Neutrophil (primary cell): ENCODE measurements around the gene PLXNB2.

Experiments
- H3K27ac ChIP-seq: fragments of 200-600 bp; sonication (generic); 2 replicates; pipeline ENCODE4 v1.5.1; 2016; ENCODE audit warnings: mild to moderate bottlenecking, moderate library complexity
- H3K27me3 ChIP-seq: fragments of 200-600 bp; sonication (generic); 2 replicates; pipeline ENCODE4 v1.6.0; 2016; ENCODE audit warnings: mild to moderate bottlenecking
- H3K36me3 ChIP-seq: fragments of 200-600 bp; sonication (generic); 2 replicates; pipeline ENCODE4 v1.5.1; 2017
- H3K4me1 ChIP-seq, 2 experiments: fragments of 200-600 bp in 1 of 2; sonication (generic) in 1 of 2; 1 replicate in 1 of 2; 2 replicates in 1 of 2; pipeline versions ENCODE4 v1.5.1 to v1.6.1; 2013 to 2016; ENCODE audit warnings: low read depth in 1 of 2, low read length in 1 of 2, mild to moderate bottlenecking in 1 of 2, moderate library complexity in 1 of 2; ENCODE audit not compliant: control insufficient read depth in 1 of 2, insufficient read depth in 1 of 2
- H3K4me3 ChIP-seq, 2 experiments: fragments of 200-600 bp in 1 of 2; sonication (generic) in 1 of 2; 1 replicate in 1 of 2; 2 replicates in 1 of 2; pipeline ENCODE4 v1.5.1; 2013 to 2016; ENCODE audit warnings: low read depth in 1 of 2, low read length in 1 of 2, mild to moderate bottlenecking in 1 of 2, moderate library complexity in 1 of 2
- H3K9me3 ChIP-seq: fragments of 200-600 bp; sonication (generic); 2 replicates; pipeline ENCODE4 v1.5.1; 2016
- CTCF ChIP-seq: fragments of 200-600 bp; sonication (generic); IDR thresholded peaks from 2 replicates; pipeline ENCODE4 v1.5.1; 2016; ENCODE audit warnings: antibody characterized with exemption

Gene PLXNB2

GRCh38 chr22:50314455-50315288 lies 7.2 kb upstream of the PLXNB2 start:
- no peak for TF ChIP-seq CTCF
- peaks cover 0 to 4% of the 10 kb centered on the region in 2 experiments for H3K4me1 ChIP-seq
- H3K4me3 ChIP-seq: peak overlapping the region in 1 of 2 experiments; percentile 27
- H3K27ac ChIP-seq: no peak overlapping the region
- H3K27me3 ChIP-seq: peaks cover 57% of the 10 kb centered on the region
- no peaks in the 10 kb centered on the region for H3K9me3 ChIP-seq
- no peaks in the 10 kb centered on the region for H3K36me3 ChIP-seq

- H3K36me3 ChIP-seq: no peaks in the 10 kb centered on the region
- no peak for TF ChIP-seq CTCF
- no peak overlapping the region for H3K27ac ChIP-seq
- H3K9me3 ChIP-seq: no peaks in the 10 kb centered on the region
- H3K4me1 ChIP-seq: peaks cover 0 to 4% of the 10 kb centered on the region in 2 experiments
- H3K27me3 ChIP-seq: peaks cover 63% of the 10 kb centered on the region
- H3K4me3 ChIP-seq: peak overlapping the region in 1 of 2 experiments; percentile 27
Measured at GRCh38 chr22:50314081-50314454, 6.6 kb upstream of the PLXNB2 start.

- no peak for TF ChIP-seq CTCF
- H3K36me3 ChIP-seq: no peaks in the 10 kb centered on the region
- no peaks in the 10 kb centered on the region for H3K9me3 ChIP-seq
- peaks cover 67% of the 10 kb centered on the region for H3K27me3 ChIP-seq
- H3K4me1 ChIP-seq: peaks cover 0 to 4% of the 10 kb centered on the region in 2 experiments
- H3K4me3 ChIP-seq: no peak overlapping the region
- no peak overlapping the region for H3K27ac ChIP-seq
Measured at GRCh38 chr22:50313600-50313999, 6.2 kb upstream of the PLXNB2 start.

- no peaks in the 10 kb centered on the region for H3K36me3 ChIP-seq
- H3K4me3 ChIP-seq: no peak overlapping the region
- TF ChIP-seq CTCF: no peak
- peaks cover 73% of the 10 kb centered on the region for H3K27me3 ChIP-seq
- H3K9me3 ChIP-seq: no peaks in the 10 kb centered on the region
- no peak overlapping the region for H3K27ac ChIP-seq
- H3K4me1 ChIP-seq: peaks cover 0 to 4% of the 10 kb centered on the region in 2 experiments
Measured at GRCh38 chr22:50313021-50313420, 5.6 kb upstream of the PLXNB2 start.

GRCh38 chr22:50312371-50312770 lies 4.9 kb upstream of the PLXNB2 start:
- Histone ChIP-seq H3K4me1 (peaks cover 0 to 6% of the 10 kb centered on the region in 2 experiments), H3K27ac (no peak overlapping the region), H3K27me3 (peaks cover 80% of the 10 kb centered on the region), H3K9me3 (no peaks in the 10 kb centered on the region), H3K36me3 (no peaks in the 10 kb centered on the region), H3K4me3 (no peak overlapping the region)
- TF ChIP-seq CTCF: no peak
